Transverse colon (tissue), 4 donors: ENCODE results near the gene SARS1. TPM values are rescaled to one million over a fixed set of nuclear protein-coding genes. Genes with fewer than 3 reads are reported as not detected.

ENCODE experiments used
- DNase-seq: peaks from one replicate; pipeline ENCODE4 v3.0.0-alpha.2; 2019
- H3K27ac ChIP-seq, 4 donors: fragments of 200-600 bp; sonication (generic); 2 replicates each; pipeline ENCODE4 v1.5.1; 2016 to 2018; ENCODE audit warnings: inconsistent platforms in 4 of 4
- H3K27me3 ChIP-seq: fragments of 200-600 bp; sonication (generic); 2 replicates; pipeline ENCODE4 v1.5.1; 2017; ENCODE audit warnings: inconsistent platforms
- H3K36me3 ChIP-seq, 4 donors: fragments of 200-600 bp; sonication (generic); 2 replicates each; pipeline ENCODE4 v1.5.1; 2017 to 2019; ENCODE audit warnings: inconsistent platforms in 4 of 4
- H3K4me1 ChIP-seq, 4 donors: fragments of 200-600 bp; sonication (generic); 2 replicates each; pipeline ENCODE4 v1.5.1; 2017 to 2020; ENCODE audit warnings: inconsistent platforms in 4 of 4
- H3K4me3 ChIP-seq, 4 donors: fragments of 200-600 bp; sonication (generic); 1 replicate in 1 of 4; 2 replicates in 3 of 4; pipeline versions ENCODE4 v1.5.1 to v1.6.1; 2017 to 2019; ENCODE audit warnings: inconsistent platforms in 4 of 4
- H3K9me3 ChIP-seq, 2 donors: fragments of 200-600 bp; sonication (generic); 2 replicates each; pipeline ENCODE4 v1.5.1; 2017 to 2019; ENCODE audit warnings: inconsistent platforms in 2 of 2
- EP300 ChIP-seq: sonication (generic); formaldehyde crosslinking; IDR thresholded peaks from one replicate; pipeline ENCODE4 v1.6.1; 2017; ENCODE audit warnings: antibody characterized with exemption, low read depth
- POLR2A ChIP-seq: fragments of 450-650 bp; IDR thresholded peaks from one replicate; pipeline ENCODE4 v1.6.1; 2016; ENCODE audit warnings: antibody characterized with exemption, mild to moderate bottlenecking, moderate library complexity
- POLR2AphosphoS5 ChIP-seq, 3 donors: sonication (generic); formaldehyde crosslinking; IDR thresholded peaks; one replicate each; pipeline ENCODE4 v1.6.1; 2016; ENCODE audit warnings: antibody characterized with exemption in 3 of 3
- whole genome bisulfite sequencing, 2 donors: methylation state at CpG; one replicate each; pipeline ENCODE4 v1.1.5; 2018; ENCODE audit warnings: low coverage in 1 of 2; 5-methylcytosine and 5-hydroxymethylcytosine counted together
- in situ Hi-C, 4 donors: fragments of 200-750 bp; cut with MboI; loops; one replicate each; pipeline versions ENCODE4 v1.15.0 to v1.15.1; 2017; ENCODE audit warnings: low sequenced_read_pairs in 3 of 4, low pct_ligation_motif_present in 1 of 4, low pct_unique_long_range_greater_than_20kb in 1 of 4
- intact Hi-C: fragments of 100-400 bp; cut with DNase I; formaldehyde crosslinking; loops from one replicate; pipeline ENCODE4 v1.15.1; 2023; ENCODE audit warnings: low total_unique reads
- total RNA-seq, 4 donors: library from RNA; depleted of rRNA; stranded (reverse); fragments of >200 nt; gene quantifications; one replicate each; pipeline ENCODE4 v1.1.0, GENCODE V29; 2016
- TF ChIP-seq, protein P1 (sequence below), 5 experiments: fragments of 200-600 bp in 3 of 5; fragments of 450-650 bp in 2 of 5; sonication (generic) in 3 of 5; IDR thresholded peaks; 1 replicate in 2 of 5; 2 replicates in 3 of 5; pipeline ENCODE4 v1.5.1; 2016 to 2017; ENCODE audit warnings: antibody characterized with exemption in 5 of 5, inconsistent platforms in 3 of 5, mild to moderate bottlenecking in 2 of 5, moderate library complexity in 1 of 5

Gene SARS1
- total RNA-seq, 4 donors from 2014 or later = 79.4 to 150 (median 125) TPM

DNA sequence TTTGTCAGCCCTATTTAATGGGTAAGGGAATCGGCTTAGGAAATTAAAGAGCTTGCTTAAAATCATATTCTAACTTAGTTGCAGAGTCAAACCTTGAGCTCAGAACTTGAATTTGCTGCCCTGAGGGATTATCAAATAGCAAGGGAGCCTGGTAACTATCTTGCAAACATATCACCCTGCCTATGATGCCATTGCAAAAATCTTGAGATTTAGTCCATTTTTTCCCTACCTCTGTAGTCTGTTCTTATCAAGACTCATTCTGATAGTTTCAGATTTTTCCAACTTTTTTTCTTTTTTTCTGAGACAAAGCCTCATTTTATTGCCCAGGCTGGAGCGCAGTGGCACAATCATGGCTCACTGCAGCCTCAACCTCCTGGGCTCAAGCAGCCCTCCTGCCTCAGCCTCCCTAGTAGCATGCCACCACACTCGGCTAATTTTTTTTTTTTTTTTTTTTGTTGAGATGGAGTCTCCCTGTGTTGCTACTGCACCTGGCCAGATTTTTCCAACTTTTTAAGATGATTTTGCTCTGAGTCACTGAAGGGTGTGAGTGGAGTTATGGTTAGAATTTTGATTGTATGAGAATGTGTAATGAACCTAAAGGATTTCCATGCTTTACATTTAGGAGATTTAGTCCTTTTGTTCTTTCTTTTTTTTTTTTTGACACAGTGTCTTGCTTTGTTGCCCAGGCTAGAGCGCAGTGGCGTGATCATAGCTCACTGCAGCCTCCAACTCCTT, 12.2 kb downstream of the SARS1 start:
- in situ Hi-C loops (no loop called here), intact Hi-C loops (no loop called here)
- Histone ChIP-seq H3K27ac (no peak overlapping the region), H3K4me1 (no peaks in the 10 kb centered on the region), H3K9me3 (no peaks in the 10 kb centered on the region), H3K4me3 (no peak overlapping the region), H3K27me3 (no peaks in the 10 kb centered on the region), H3K36me3 (peaks cover 0 to 40% (median 16%) of the 10 kb centered on the region in 4 donors)
- WGBS, 2 donors = 92 to 97% methylated on average over 5 of the region's 5 CpGs
- TF ChIP-seq, protein P1, sequence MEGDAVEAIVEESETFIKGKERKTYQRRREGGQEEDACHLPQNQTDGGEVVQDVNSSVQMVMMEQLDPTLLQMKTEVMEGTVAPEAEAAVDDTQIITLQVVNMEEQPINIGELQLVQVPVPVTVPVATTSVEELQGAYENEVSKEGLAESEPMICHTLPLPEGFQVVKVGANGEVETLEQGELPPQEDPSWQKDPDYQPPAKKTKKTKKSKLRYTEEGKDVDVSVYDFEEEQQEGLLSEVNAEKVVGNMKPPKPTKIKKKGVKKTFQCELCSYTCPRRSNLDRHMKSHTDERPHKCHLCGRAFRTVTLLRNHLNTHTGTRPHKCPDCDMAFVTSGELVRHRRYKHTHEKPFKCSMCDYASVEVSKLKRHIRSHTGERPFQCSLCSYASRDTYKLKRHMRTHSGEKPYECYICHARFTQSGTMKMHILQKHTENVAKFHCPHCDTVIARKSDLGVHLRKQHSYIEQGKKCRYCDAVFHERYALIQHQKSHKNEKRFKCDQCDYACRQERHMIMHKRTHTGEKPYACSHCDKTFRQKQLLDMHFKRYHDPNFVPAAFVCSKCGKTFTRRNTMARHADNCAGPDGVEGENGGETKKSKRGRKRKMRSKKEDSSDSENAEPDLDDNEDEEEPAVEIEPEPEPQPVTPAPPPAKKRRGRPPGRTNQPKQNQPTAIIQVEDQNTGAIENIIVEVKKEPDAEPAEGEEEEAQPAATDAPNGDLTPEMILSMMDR (IDR thresholded peaks at IDR 0.05) = no peak
- TF ChIP-seq EP300 (no peak), POLR2AphosphoS5 (IDR thresholded peaks at IDR 0.05) (no peak), POLR2A (no peak)
- DNase-seq = no peak

DNA sequence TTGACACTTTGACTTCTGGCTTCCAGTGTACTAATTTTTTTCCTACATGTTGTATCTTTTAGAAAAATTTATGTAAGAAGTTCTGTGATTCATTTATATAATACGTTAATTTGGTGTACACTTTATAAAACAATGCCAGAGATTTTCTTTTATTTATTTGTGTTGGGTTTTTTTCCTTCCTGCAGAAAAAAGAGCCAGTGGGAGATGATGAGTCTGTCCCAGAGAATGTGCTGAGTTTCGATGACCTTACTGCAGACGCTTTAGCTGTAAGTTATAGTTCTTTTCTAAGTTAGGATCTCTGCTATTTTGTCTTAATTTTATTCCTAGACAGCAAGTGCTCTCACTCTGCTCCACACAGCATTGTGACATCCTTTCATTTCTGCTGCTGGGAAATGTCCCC, 14.4 kb downstream of the SARS1 start:
- in situ Hi-C loops (no loop called here), intact Hi-C loops (no loop called here)
- Histone ChIP-seq H3K27ac (no peak overlapping the region), H3K36me3 (peaks cover 0 to 61% (median 26%) of the 10 kb centered on the region in 4 donors), H3K4me3 (no peak overlapping the region), H3K27me3 (no peaks in the 10 kb centered on the region), H3K4me1 (no peaks in the 10 kb centered on the region), H3K9me3 (no peaks in the 10 kb centered on the region)
- WGBS, 2 donors = 83 to 85% methylated on average over 3 of the region's 3 CpGs
- DNase-seq = no peak
- no peak for TF ChIP-seq POLR2AphosphoS5 (IDR thresholded peaks at IDR 0.05)
- no peak for TF ChIP-seq EP300
- TF ChIP-seq, protein P1 (IDR thresholded peaks at IDR 0.05) = no peak
- TF ChIP-seq POLR2A = no peak

DNA sequence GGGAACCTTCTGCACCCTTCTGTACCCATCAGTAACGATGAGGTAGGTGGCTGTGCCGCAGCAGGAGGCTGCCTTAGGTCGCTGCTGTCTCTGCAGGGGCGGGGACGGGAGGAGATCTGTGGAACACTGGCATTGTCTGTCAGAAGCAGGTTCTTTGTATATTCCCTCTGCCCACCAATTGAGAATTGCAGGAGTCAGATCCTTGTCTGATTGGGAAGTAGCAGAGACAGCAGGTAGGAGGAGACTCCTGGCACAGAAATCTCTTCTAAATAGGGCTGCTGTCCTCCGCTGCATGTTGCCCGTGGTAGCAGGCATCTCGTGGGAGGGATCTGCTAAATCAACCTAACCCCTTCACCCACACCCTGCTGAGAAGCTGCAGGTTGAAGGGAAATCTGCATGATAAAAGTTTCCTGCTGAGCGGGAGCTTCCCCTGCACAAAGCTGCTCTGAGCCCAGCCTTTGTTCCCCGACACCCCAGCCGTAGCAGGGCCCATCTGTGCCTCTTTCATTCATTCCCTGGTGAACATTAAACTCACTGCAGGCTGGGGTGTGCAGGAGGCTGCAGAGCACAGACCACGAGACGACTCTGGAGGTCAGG, 15.9 kb downstream of the SARS1 start:
- no peaks in the 10 kb centered on the region for H3K27me3 ChIP-seq
- TF ChIP-seq POLR2A (no peak), EP300 (no peak), POLR2AphosphoS5 (IDR thresholded peaks at IDR 0.05) (no peak)
- TF ChIP-seq, protein P1 (IDR thresholded peaks at IDR 0.05) = no peak
- no peak overlapping the region for H3K27ac ChIP-seq
- no peak overlapping the region for H3K4me3 ChIP-seq
- peaks cover 0 to 60% (median 31%) of the 10 kb centered on the region in 4 donors for H3K36me3 ChIP-seq
- H3K9me3 ChIP-seq = no peaks in the 10 kb centered on the region
- H3K4me1 ChIP-seq = no peaks in the 10 kb centered on the region
- intact Hi-C loops (no loop called here), in situ Hi-C loops (no loop called here)
- DNase-seq = no peak
- 85% methylated on average over 13 of the region's 13 CpGs; no CpG with 5 or more reads in 1 of the 2 donors for WGBS, 2 donors

DNA sequence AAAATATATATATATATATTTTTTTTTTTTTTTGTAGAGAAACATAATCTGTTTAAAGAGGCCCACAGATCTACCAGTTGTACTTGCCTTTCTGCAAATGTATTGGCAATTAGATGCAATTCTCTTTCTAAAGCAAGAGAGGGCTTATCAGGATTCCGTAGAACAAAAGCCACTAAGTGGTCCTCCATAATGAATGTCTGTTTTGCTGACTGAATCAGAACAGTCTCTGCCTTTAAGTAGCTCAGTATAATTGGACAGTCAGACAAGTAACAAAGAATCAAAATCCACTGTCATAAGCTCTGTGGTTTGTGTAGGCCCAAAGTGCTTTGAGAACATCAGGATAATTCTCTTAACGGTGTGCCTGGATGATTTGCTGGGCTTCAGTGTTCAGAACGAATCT, 17.3 kb downstream of the SARS1 start:
- Histone ChIP-seq H3K27ac (no peak overlapping the region), H3K36me3 (peaks cover 3 to 73% (median 37%) of the 10 kb centered on the region in 4 donors), H3K9me3 (no peaks in the 10 kb centered on the region), H3K4me3 (no peak overlapping the region), H3K4me1 (no peaks in the 10 kb centered on the region), H3K27me3 (no peaks in the 10 kb centered on the region)
- TF ChIP-seq, protein P1 (IDR thresholded peaks at IDR 0.05) = no peak
- in situ Hi-C loops = no loop called here
- DNase-seq = no peak
- intact Hi-C loops = no loop called here
- 86 to 100% methylated on average over 1 to 3 of the region's 3 CpGs for WGBS, 2 donors
